Measurements from ENCODE around the gene TEX2.

- TF ChIP-seq ZZZ3 (IDR thresholded peaks at IDR 0.05) (no peak), ATF2 (CRISPR knock-in tag; IDR thresholded peaks at IDR 0.05) (no peak), EZH2 (IDR thresholded peaks at IDR 0.05; ENCODE audit: borderline replicate concordance, low read depth, low read length) (no peak), FOXA3 (CRISPR knock-in tag; conservative IDR thresholded peaks at IDR 0.05 in 1 of 2, IDR thresholded peaks at IDR 0.05 in 1 of 2) (no peak), CTCF (IDR thresholded peaks at IDR 0.05 in 2 of 3, conservative IDR thresholded peaks at IDR 0.05 in 1 of 3; ENCODE audit: insufficient read depth in 2 of 3, low read depth in 1 of 3, low read length in 3 of 3) (no peak), E4F1 (CRISPR knock-in tag; IDR thresholded peaks at IDR 0.05; ENCODE audit: borderline replicate concordance) (no peak), CREB3 (tag; conservative IDR thresholded peaks at IDR 0.05; ENCODE audit: low read depth) (no peak), TARDBP (IDR thresholded peaks at IDR 0.05) (no peak), TCF7L2 (IDR thresholded peaks at IDR 0.05; ENCODE audit: low read depth, low read length) (no peak), TEAD2 (tag; IDR thresholded peaks at IDR 0.05) (no peak), ATF1 (CRISPR knock-in tag; IDR thresholded peaks at IDR 0.05) (no peak), ATF1 (tag; IDR thresholded peaks at IDR 0.05) (no peak)
Measured at GRCh38 chr17:64174686-64175456, 88.2 kb downstream of the TEX2 start.
